Activated CD8-positive, alpha-beta memory T cell treated with anti-CD3 and anti-CD28 coated beads for 36 hours (primary cell): ENCODE measurements around the gene XG. TPM values are rescaled to one million over a fixed set of nuclear protein-coding genes. Genes with fewer than 3 reads are reported as not detected.
"Not testable (repeated sequence)": the region's sequence is repeated elsewhere in the genome, so short reads cannot be mapped to it uniquely, and the experiment has no call there.

Experiments
- CTCF ChIA-PET: fragments of 350-600 bp; sonication (Branson Sonifier 250); formaldehyde crosslinking; loops from one replicate; lab custom pipeline; 2021; ENCODE audit warnings: antibody characterized with exemption; lab: Charles Lee
- POLR2A ChIA-PET: fragments of 350-600 bp; sonication (Branson Sonifier 250); formaldehyde crosslinking; loops from one replicate; lab custom pipeline; 2021; ENCODE audit warnings: antibody characterized with exemption; lab: Charles Lee
- total RNA-seq, 2 experiments: library from RNA; stranded (reverse); gene quantifications; one replicate each; pipeline ENCODE4 v1.2.3, GENCODE V29; 2021

The XG gene
- total RNA-seq, 2 experiments from 2014 or later = not detected

DNA sequence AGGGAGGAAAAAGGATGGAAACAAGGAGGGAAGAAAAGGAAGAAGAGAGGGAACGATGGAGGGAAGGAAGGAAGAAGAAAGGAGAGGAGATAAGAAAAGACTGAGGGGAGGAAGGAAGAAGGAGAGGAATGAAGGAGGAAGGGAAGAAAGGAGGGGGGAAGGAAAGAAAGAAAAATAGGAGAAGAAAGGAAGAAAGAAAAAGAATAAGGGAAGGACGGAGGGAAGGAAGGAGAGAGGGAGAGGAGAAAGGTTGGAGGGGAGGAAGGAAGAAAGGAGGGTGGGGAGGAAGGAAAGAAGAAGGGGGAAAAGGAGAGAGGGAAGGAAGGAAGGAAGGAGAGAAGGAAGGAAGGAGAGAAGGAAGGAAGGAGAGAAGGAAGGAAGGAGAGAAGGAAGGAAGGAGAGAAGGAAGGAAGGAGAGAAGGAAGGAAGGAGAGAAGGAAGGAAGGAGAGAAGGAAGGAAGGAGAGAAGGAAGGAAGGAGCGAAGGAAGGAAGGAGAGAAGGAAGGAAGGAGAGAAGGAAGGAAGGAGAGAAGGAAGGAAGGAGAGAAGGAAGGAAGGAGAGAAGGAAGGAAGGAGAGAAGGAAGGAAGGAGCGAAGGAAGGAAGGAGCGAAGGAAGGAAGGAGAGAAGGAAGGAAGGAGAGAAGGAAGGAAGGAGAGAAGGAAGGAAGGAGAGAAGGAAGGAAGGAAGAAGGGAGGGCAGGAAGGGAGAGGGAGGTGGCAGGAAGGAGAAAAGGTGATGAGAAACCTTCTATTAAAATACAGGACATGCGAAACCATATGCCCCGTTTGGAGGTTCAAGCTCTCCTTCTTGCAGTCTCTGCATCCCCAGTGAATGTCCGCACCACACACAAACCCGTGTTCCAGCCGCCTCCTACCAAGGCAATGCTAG lies 21.6 kb downstream of the XG start:
- CTCF ChIA-PET, POLR2A ChIA-PET: not testable (repeated sequence)

DNA sequence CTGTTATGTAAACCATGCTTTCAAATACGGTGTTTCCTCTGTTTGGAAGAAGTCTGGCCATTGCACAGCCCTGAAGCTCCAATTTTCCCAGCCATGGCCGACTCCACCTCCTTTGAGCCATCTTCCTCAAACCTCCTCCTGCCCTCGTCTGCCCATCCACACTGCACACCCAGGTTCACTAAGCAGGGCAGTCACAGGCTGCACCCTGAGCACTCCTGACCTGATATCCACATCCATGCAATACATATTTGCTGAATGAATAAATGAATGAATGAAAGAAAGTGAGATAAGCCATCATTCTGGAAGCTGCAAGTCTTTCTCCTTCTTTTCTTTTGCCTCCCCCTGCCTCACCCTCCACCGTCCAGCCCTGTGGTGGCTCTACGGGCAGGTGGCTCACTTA lies 22.2 kb downstream of the XG start:
- ChIA-PET CTCF (no interaction called here), POLR2A (no interaction called here)

GRCh38 chrX:2774776-2775175 lies 22.9 kb downstream of the XG start:
- POLR2A ChIA-PET = no interaction called here
- CTCF ChIA-PET = no interaction called here

DNA sequence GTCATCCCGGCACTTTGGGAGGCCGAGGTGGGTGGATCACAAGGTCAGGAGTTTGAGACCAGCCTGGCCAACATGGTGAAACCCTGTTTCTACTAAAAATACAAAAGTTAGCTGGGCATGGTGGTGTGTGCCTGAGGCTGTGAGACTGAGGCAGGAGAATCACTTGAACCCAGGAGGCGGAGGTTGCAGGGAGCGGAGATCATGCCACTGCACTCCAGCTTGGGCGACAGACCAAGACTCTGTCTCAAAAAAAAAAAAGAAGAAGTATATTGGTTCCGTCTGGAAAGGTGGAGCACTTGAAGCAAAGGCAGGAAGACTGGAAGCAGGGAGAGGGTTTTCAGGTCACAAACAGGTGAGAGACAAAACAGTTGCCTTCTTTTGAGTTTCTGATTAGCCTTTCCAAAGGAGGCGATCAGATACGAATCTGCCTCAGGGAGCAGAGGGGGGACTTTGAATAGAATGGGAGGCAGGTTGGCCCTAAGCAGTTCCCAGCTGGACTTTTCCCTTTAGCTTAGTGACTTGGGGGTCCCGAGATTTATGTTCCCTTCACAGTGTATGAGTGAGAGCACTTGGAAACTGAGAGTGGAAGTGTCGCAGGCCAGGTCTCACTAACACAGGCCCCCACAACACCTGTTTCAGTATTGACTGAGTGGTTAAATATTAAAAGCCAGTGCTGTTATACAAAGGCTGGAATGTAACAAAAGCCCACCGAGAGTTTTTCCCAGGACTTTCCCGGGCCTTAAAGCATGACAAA lies 28.8 kb downstream of the XG start:
- POLR2A ChIA-PET, CTCF ChIA-PET: not testable (repeated sequence)

- POLR2A ChIA-PET = no interaction called here
- CTCF ChIA-PET = no interaction called here
These were observed 29.4 kb downstream of the XG start for GRCh38 chrX:2781226-2781571.

DNA sequence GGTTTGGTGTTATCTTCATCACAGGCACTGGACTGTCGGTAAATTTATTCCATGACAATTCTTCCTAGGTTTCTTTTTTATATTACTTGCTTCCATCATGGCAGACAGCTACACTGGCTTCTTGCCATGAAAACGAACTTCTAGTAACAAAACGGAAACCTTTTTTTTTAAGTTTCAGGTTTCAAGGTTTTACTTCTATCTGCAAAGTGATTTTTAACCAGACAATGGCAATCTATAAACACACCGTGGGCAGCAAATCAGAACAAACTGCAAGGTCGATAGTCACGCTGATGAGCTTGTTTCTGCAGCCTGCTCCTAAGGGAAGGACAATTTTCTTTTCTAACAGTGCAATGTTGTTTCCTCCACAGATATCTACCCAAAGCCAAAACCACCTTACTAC lies 29.9 kb downstream of the XG start:
- ChIA-PET POLR2A (no interaction called here), CTCF (no interaction called here)

- CTCF ChIA-PET = no interaction called here
- POLR2A ChIA-PET = no interaction called here
These were observed 30.3 kb downstream of the XG start for GRCh38 chrX:2782171-2782570.

DNA sequence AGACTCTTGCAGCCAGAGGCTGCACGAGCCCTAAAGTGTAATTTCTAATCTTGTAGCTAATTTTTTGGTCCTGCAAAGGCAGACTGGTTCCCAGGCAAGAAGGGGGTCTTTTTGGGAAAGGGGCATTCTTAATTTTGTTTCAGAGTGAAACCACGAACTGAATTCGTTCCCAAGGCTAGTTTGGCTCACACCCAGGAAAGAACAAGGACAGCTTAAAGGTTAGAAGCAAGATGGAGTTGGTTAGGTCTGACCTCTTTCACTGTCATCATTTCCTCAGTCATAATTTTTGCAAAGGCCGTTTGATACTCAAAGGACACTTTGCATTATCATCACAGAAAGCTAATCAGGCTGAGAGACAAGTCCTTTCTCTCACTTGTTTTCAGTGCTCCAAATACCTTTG lies 30.9 kb downstream of the XG start:
- POLR2A ChIA-PET = no interaction called here

GRCh38 chrX:2784026-2784425 lies 32.2 kb downstream of the XG start:
- POLR2A ChIA-PET = no interaction called here

More for the DNA sequence above, 30.9 kb downstream of the XG start:
- CTCF ChIA-PET = no interaction called here

DNA sequence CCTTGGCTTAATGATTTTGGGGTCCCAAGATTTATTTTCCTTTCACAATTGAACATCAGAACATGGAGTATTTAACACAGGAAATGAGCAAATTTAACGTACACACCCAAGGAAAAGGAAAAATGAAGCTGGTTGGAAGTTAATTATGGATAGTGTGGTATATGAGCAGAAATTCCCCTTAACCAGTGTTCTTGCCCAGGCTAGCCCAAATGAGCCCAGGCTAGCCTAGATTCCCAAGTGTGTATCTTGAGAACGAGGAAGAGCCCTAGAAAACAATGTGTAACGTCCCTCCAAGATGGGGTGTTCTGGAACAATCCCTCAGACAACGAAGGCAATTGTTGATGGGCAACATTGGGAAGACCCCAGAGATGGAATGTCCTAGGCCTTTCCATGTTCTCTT lies 33.7 kb downstream of the XG start:
- POLR2A ChIA-PET = no interaction called here
- CTCF ChIA-PET = no interaction called here

More at GRCh38 chrX:2784026-2784425, 32.2 kb downstream of the XG start:
- CTCF ChIA-PET = no interaction called here

GRCh38 chrX:2788980-2789379 lies 37.1 kb downstream of the XG start:
- CTCF ChIA-PET = no interaction called here
- POLR2A ChIA-PET = no interaction called here

- POLR2A ChIA-PET = no interaction called here
These were observed 37.7 kb downstream of the XG start for GRCh38 chrX:2789569-2789968.

DNA sequence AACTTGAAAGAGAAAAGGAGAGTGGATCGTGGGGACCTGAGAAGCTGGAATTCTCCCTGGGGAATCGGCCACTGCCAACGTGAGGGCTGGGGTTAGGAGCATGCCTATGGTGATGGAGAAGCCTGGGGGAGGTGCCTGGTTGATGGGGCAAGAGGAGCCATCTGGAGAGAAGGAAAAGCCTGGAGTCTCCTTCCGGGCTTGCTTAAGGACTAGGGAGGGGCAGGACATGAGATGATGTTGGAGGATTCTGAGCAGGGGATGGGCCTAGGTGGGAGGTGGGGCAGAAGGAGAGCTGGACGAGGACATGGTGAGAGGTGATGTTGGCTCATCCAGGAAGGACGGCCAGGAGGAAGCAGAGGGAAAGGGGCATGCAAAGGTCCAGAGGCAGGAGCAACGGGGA lies 41.9 kb downstream of the XG start:
- ChIA-PET POLR2A (no interaction called here), CTCF (no interaction called here)

More at GRCh38 chrX:2789569-2789968, 37.7 kb downstream of the XG start:
- CTCF ChIA-PET = no interaction called here

DNA sequence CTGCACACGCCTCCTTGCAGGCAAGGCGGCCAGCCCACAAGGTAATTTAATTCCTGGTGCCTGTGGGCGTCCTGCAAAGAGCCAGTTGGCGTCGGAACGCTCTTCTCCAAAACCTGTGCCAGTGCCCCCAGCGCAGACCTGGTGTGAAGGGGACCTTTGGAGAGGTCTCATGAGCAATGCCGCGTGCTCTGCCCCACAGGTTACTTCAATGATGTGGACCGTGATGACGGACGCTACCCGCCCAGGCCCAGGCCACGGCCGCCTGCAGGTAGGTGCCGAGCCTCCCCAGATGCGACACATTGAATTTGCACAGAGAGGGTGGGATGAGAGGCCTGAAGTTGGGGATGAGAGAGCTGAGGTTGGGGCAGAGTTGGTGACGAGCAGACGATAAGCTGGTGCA lies 42.5 kb downstream of the XG start:
- POLR2A ChIA-PET = no interaction called here

GRCh38 chrX:2796808-2797207 lies 45.0 kb downstream of the XG start:
- CTCF ChIA-PET = not testable (repeated sequence)

More for the DNA sequence above, 42.5 kb downstream of the XG start:
- CTCF ChIA-PET = no interaction called here

GRCh38 chrX:2799369-2799768 lies 47.5 kb downstream of the XG start:
- POLR2A ChIA-PET = no interaction called here
- CTCF ChIA-PET = no interaction called here

More at GRCh38 chrX:2796808-2797207, 45.0 kb downstream of the XG start:
- POLR2A ChIA-PET = not testable (repeated sequence)

- POLR2A ChIA-PET = not testable (repeated sequence)
- CTCF ChIA-PET = interaction anchor here (0.6 kb wide), 1 partner anchor 76 kb away, joined by 3 read pairs; no protein-coding TSS in a partner anchor
These were observed 48.1 kb downstream of the XG start for GRCh38 chrX:2799980-2800379.

DNA sequence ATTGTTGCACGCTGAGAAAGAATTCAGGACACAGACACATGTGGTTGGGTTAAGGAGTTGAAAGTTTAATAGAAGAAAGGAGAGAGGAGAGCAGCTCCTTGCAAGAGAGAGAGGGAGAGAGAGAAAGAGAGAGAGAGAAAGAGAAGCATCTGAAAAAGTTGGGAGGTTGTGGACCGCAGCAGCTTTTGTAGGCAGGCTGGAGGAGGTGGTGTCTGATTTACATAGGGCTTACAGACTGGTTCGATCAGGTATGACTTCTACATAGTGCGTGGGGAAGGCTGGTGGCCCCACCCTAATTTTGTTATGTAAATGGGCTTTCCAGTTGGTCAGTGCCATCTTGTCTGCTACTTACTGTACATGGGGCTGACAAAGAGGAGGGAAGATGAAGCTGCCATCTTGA lies 49.4 kb downstream of the XG start:
- ChIA-PET POLR2A (no interaction called here), CTCF (no interaction called here)

- POLR2A ChIA-PET, CTCF ChIA-PET: not testable (repeated sequence)
These were observed 50.7 kb downstream of the XG start for GRCh38 chrX:2802376-2803090.

- CTCF ChIA-PET, POLR2A ChIA-PET: not testable (repeated sequence)
These were observed 51.6 kb downstream of the XG start for GRCh38 chrX:2803486-2803885.
